HG02642 (cell line): Measurements from ENCODE around the gene HMCES.
A peak's percentile ranks its signal among the peaks of the same experiment; 100 is the strongest.

Source experiments
- ATAC-seq: cut with Tn5 transposase; IDR thresholded peaks from one replicate; pipeline ENCODE4 v1.9.1; 2021; ENCODE audit warnings: mild to moderate bottlenecking; ENCODE audit not compliant: unreplicated experiment, poor library complexity

The HMCES gene

GRCh38 chr3:129291236-129291886 lies 12.7 kb downstream of the HMCES start:
- no peak for ATAC-seq

- ATAC-seq = no peak
Measured at GRCh38 chr3:129295286-129295685, 16.6 kb downstream of the HMCES start.

GRCh38 chr3:129304146-129304961 lies 25.7 kb downstream of the HMCES start:
- ATAC-seq = no peak

- no peak for ATAC-seq
Measured at GRCh38 chr3:129304962-129305222, 26.2 kb downstream of the HMCES start.

GRCh38 chr3:129305592-129306091 lies 27.0 kb downstream of the HMCES start:
- ATAC-seq = peak; percentile 55

- ATAC-seq = no peak
Measured at GRCh38 chr3:129308636-129309035, 30.0 kb downstream of the HMCES start.

- ATAC-seq = peak; percentile 24
Measured at GRCh38 chr3:129310111-129311011, 31.7 kb downstream of the HMCES start.

GRCh38 chr3:129311054-129311902 lies 32.6 kb downstream of the HMCES start:
- ATAC-seq = no peak

- ATAC-seq = no peak
Measured at GRCh38 chr3:129312021-129312639, 33.5 kb downstream of the HMCES start.

- no peak for ATAC-seq
Measured at GRCh38 chr3:129312671-129313414, 34.2 kb downstream of the HMCES start.

- no peak for ATAC-seq
Measured at GRCh38 chr3:129313415-129313664, 34.7 kb downstream of the HMCES start.

- ATAC-seq = no peak
Measured at GRCh38 chr3:129313665-129314385, 35.2 kb downstream of the HMCES start.

- ATAC-seq = peak; percentile 30
Measured at GRCh38 chr3:129314386-129315222, 35.9 kb downstream of the HMCES start.

- peak; percentile 3 for ATAC-seq
Measured at GRCh38 chr3:129315223-129315997, 36.7 kb downstream of the HMCES start.

- ATAC-seq = no peak
Measured at GRCh38 chr3:129315998-129316247, 37.3 kb downstream of the HMCES start.

GRCh38 chr3:129316248-129317013 lies 37.8 kb downstream of the HMCES start:
- ATAC-seq = peak; percentile 43
